ENCODE data around the gene HIF1AN.

HIF1AN gene

GRCh38 chr10:100522107-100522801 is 13.5 kb upstream of the HIF1AN start:
- in situ Hi-C loops (cut with HindIII; ENCODE audit: low pct_ligation_motif_present, low sequenced_read_pairs) = loop anchor here (25.0 kb wide), 1 partner anchor 185 kb away; the partner anchor contains the start of genes PKD2L1 and SCD
- Histone ChIP-seq H3K27me3 (replicated peaks) (no peaks in the 10 kb centered on the region), H3K27ac (no peak overlapping the region), H3K36me3 (replicated peaks) (peaks cover 17% of the 10 kb centered on the region), H3K4me3 (ENCODE audit: low read depth, low read length) (no peak overlapping the region)
- no peak for TF ChIP-seq CTCF (IDR thresholded peaks at IDR 0.05; ENCODE audit: low read depth, low read length, missing control alignments)
- no peak for DNase-seq

- in situ Hi-C loops (cut with HindIII; ENCODE audit: low pct_ligation_motif_present, low sequenced_read_pairs) = loop anchor here (25.0 kb wide), 1 partner anchor 186 kb away; the partner anchor contains the start of genes PKD2L1 and SCD
- peak; percentile 45 for DNase-seq
- Histone ChIP-seq H3K4me3 (ENCODE audit: low read depth, low read length) (no peak overlapping the region), H3K36me3 (replicated peaks) (peaks cover 18% of the 10 kb centered on the region), H3K27me3 (replicated peaks) (no peaks in the 10 kb centered on the region), H3K27ac (no peak overlapping the region)
- no peak for TF ChIP-seq CTCF (IDR thresholded peaks at IDR 0.05; ENCODE audit: low read depth, low read length, missing control alignments)
These were observed 12.8 kb upstream of the HIF1AN start for GRCh38 chr10:100522945-100523344.

GRCh38 chr10:100524206-100524605 is 11.5 kb upstream of the HIF1AN start:
- no peak overlapping the region for H3K4me3 ChIP-seq (ENCODE audit: low read depth, low read length)
- H3K27me3 ChIP-seq (replicated peaks) = no peaks in the 10 kb centered on the region
- H3K27ac ChIP-seq = no peak overlapping the region
- no peak for TF ChIP-seq CTCF (IDR thresholded peaks at IDR 0.05; ENCODE audit: low read depth, low read length, missing control alignments)
- no peak for DNase-seq
- in situ Hi-C loops (cut with HindIII; ENCODE audit: low pct_ligation_motif_present, low sequenced_read_pairs) = loop anchor here (25.0 kb wide), 1 partner anchor 187 kb away; the partner anchor contains the start of genes PKD2L1 and SCD
- peaks cover 18% of the 10 kb centered on the region for H3K36me3 ChIP-seq (replicated peaks)

- peak; percentile 37 for TF ChIP-seq CTCF (IDR thresholded peaks at IDR 0.05; ENCODE audit: low read depth, low read length, missing control alignments)
- no peak overlapping the region for H3K27ac ChIP-seq
- DNase-seq = no peak
- in situ Hi-C loops (cut with HindIII; ENCODE audit: low pct_ligation_motif_present, low sequenced_read_pairs) = loop anchor here (25.0 kb wide), 2 partner anchors 187 to 363 kb away; partner anchors contain the start of genes PKD2L1 and SCD
- H3K36me3 ChIP-seq (replicated peaks) = peaks cover 18% of the 10 kb centered on the region
- no peak overlapping the region for H3K4me3 ChIP-seq (ENCODE audit: low read depth, low read length)
- no peaks in the 10 kb centered on the region for H3K27me3 ChIP-seq (replicated peaks)
These were observed 11.1 kb upstream of the HIF1AN start for GRCh38 chr10:100524638-100525037.

- peak overlapping the region; percentile 97 for H3K4me3 ChIP-seq (ENCODE audit: low read depth, low read length)
- peaks cover 18% of the 10 kb centered on the region for H3K36me3 ChIP-seq (replicated peaks)
These were observed 7.4 kb upstream of the HIF1AN start for GRCh38 chr10:100528123-100528886.

More at GRCh38 chr10:100528123-100528886, 7.4 kb upstream of the HIF1AN start:
- H3K27ac ChIP-seq = no peak overlapping the region
- no peak for TF ChIP-seq CTCF (IDR thresholded peaks at IDR 0.05; ENCODE audit: low read depth, low read length, missing control alignments)
- no peak for DNase-seq
- H3K27me3 ChIP-seq (replicated peaks) = no peaks in the 10 kb centered on the region
- in situ Hi-C loops (cut with HindIII; ENCODE audit: low pct_ligation_motif_present, low sequenced_read_pairs) = loop anchor here (25.0 kb wide), 1 partner anchor 359 kb away; no protein-coding TSS in a partner anchor
